ENCODE results near the gene RFNG. TPM values are rescaled to one million over a fixed set of nuclear protein-coding genes. Genes with fewer than 3 reads are reported as not detected.

RFNG gene
- total and polyA plus RNA-seq, 2 of the 13 experiments (the other 11 are each of a cell fraction or from before 2014, with no cell fraction given): 61.4 to 64.0 TPM

DNA sequence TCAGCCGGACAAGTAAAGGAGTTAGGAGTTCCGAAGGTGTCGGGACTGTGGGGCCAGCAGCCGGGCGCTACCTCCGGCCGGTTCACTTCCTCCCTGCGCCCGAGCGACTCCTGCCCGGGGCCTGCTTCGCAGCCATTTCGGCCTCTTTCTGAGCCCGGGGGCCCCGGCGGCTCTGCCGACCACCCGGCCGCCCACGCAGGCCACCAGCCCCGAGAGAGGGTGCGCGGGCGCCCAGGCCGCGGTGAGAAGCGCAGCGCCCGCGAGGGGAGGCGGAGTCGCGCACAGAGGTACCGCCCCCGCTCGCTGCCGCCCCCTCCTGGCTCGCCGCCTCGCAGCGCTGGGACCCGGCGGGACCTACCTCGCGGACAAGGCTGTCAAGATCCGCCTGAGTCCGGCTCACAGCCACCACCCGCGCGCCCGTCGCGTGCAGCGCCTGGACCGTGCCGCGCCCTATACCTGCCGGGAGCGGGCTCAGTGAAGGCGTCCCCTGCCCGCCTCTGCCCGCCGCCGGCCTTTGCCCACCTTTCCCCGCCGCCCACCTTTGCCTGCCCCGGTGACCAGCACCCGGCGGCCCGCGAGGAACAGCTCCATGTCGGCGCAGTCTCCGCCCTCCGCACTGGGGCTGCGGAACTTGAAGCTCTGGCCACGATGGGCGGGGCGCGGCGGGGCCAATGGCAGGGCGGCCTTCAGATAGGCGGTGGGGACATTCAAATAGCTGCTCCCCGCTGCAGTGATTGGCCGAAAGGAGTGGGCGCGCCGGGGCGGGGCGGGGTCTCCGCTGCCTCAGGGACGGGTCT lies 14.3 kb downstream of the RFNG start, which contains the start of gene DCXR (continued):
- TF ChIP-seq, protein P1, sequence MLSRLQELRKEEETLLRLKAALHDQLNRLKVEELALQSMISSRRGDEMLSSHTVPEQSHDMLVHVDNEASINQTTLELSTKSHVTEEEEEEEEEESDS (CRISPR knock-in tag; IDR thresholded peaks at IDR 0.05; ENCODE audit: borderline replicate concordance): peak; percentile 27; the same call in 1 of the 2 replicates
- TF ChIP-seq, protein P2, sequence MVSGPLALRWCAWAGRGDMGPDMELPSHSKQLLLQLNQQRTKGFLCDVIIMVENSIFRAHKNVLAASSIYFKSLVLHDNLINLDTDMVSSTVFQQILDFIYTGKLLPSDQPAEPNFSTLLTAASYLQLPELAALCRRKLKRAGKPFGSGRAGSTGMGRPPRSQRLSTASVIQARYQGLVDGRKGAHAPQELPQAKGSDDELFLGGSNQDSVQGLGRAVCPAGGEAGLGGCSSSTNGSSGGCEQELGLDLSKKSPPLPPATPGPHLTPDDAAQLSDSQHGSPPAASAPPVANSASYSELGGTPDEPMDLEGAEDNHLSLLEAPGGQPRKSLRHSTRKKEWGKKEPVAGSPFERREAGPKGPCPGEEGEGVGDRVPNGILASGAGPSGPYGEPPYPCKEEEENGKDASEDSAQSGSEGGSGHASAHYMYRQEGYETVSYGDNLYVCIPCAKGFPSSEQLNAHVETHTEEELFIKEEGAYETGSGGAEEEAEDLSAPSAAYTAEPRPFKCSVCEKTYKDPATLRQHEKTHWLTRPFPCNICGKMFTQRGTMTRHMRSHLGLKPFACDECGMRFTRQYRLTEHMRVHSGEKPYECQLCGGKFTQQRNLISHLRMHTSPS (CRISPR knock-in tag; IDR thresholded peaks at IDR 0.05; ENCODE audit: low read depth): peak; percentile 67
- TF ChIP-seq SPEN (CRISPR knock-in tag; IDR thresholded peaks at IDR 0.05; ENCODE audit: low read depth): peak; percentile 91
- TF ChIP-seq, protein P3, sequence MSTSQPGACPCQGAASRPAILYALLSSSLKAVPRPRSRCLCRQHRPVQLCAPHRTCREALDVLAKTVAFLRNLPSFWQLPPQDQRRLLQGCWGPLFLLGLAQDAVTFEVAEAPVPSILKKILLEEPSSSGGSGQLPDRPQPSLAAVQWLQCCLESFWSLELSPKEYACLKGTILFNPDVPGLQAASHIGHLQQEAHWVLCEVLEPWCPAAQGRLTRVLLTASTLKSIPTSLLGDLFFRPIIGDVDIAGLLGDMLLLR (CRISPR knock-in tag; IDR thresholded peaks at IDR 0.05): peak; percentile 95
- TF ChIP-seq, protein P4, sequence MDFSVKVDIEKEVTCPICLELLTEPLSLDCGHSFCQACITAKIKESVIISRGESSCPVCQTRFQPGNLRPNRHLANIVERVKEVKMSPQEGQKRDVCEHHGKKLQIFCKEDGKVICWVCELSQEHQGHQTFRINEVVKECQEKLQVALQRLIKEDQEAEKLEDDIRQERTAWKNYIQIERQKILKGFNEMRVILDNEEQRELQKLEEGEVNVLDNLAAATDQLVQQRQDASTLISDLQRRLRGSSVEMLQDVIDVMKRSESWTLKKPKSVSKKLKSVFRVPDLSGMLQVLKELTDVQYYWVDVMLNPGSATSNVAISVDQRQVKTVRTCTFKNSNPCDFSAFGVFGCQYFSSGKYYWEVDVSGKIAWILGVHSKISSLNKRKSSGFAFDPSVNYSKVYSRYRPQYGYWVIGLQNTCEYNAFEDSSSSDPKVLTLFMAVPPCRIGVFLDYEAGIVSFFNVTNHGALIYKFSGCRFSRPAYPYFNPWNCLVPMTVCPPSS (IDR thresholded peaks at IDR 0.05): no peak
- peak; percentile 93 for TF ChIP-seq ZSCAN21 (CRISPR knock-in tag; IDR thresholded peaks at IDR 0.05; ENCODE audit: borderline replicate concordance)
- TF ChIP-seq, protein P5, sequence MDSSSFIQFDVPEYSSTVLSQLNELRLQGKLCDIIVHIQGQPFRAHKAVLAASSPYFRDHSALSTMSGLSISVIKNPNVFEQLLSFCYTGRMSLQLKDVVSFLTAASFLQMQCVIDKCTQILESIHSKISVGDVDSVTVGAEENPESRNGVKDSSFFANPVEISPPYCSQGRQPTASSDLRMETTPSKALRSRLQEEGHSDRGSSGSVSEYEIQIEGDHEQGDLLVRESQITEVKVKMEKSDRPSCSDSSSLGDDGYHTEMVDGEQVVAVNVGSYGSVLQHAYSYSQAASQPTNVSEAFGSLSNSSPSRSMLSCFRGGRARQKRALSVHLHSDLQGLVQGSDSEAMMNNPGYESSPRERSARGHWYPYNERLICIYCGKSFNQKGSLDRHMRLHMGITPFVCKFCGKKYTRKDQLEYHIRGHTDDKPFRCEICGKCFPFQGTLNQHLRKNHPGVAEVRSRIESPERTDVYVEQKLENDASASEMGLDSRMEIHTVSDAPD (CRISPR knock-in tag; IDR thresholded peaks at IDR 0.05): no peak
- peak; percentile 61; the same call in 1 of the 2 replicates for TF ChIP-seq KMT2A (CRISPR knock-in tag; IDR thresholded peaks at IDR 0.05)
- peak; percentile 29; the same call in 1 of the 2 replicates for TF ChIP-seq ZNF263 (CRISPR knock-in tag; IDR thresholded peaks at IDR 0.05)
- peak; percentile 49 for TF ChIP-seq RARA (CRISPR knock-in tag; IDR thresholded peaks at IDR 0.05)
- TF ChIP-seq ZNF383 (CRISPR knock-in tag; IDR thresholded peaks at IDR 0.05; ENCODE audit: borderline replicate concordance): 0 out of 2 replicates have a peak, but pooled peaks have one; percentile 84
- TF ChIP-seq ZNF121 (CRISPR knock-in tag; IDR thresholded peaks at IDR 0.05): peak; percentile 68; the same call in 1 of the 2 replicates
- TF ChIP-seq, protein P6, sequence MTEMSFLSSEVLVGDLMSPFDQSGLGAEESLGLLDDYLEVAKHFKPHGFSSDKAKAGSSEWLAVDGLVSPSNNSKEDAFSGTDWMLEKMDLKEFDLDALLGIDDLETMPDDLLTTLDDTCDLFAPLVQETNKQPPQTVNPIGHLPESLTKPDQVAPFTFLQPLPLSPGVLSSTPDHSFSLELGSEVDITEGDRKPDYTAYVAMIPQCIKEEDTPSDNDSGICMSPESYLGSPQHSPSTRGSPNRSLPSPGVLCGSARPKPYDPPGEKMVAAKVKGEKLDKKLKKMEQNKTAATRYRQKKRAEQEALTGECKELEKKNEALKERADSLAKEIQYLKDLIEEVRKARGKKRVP (CRISPR knock-in tag; IDR thresholded peaks at IDR 0.05): no peak
- peak; percentile 88; the same call in 1 of the 2 replicates for TF ChIP-seq RNF2 (conservative IDR thresholded peaks at IDR 0.05; ENCODE audit: low read depth)
- peak; percentile 28; the same call in 1 of the 2 replicates for TF ChIP-seq HOXD1 (CRISPR knock-in tag; IDR thresholded peaks at IDR 0.05)
- TF ChIP-seq ZBTB20 (CRISPR knock-in tag; IDR thresholded peaks at IDR 0.05; ENCODE audit: borderline replicate concordance, low read depth): 0 out of 2 replicates have a peak, but pooled peaks have one; percentile 32
- TF ChIP-seq, protein P7, sequence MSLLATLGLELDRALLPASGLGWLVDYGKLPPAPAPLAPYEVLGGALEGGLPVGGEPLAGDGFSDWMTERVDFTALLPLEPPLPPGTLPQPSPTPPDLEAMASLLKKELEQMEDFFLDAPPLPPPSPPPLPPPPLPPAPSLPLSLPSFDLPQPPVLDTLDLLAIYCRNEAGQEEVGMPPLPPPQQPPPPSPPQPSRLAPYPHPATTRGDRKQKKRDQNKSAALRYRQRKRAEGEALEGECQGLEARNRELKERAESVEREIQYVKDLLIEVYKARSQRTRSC (CRISPR knock-in tag; IDR thresholded peaks at IDR 0.05; ENCODE audit: low read depth): no peak
- TF ChIP-seq RAD21 (CRISPR knock-in tag; IDR thresholded peaks at IDR 0.05): peak; percentile 92
- TF ChIP-seq ZNF577 (CRISPR knock-in tag; IDR thresholded peaks at IDR 0.05; ENCODE audit: borderline replicate concordance, low read depth): no peak
